Measurements from ENCODE around the gene DNAJB5.

DNA sequence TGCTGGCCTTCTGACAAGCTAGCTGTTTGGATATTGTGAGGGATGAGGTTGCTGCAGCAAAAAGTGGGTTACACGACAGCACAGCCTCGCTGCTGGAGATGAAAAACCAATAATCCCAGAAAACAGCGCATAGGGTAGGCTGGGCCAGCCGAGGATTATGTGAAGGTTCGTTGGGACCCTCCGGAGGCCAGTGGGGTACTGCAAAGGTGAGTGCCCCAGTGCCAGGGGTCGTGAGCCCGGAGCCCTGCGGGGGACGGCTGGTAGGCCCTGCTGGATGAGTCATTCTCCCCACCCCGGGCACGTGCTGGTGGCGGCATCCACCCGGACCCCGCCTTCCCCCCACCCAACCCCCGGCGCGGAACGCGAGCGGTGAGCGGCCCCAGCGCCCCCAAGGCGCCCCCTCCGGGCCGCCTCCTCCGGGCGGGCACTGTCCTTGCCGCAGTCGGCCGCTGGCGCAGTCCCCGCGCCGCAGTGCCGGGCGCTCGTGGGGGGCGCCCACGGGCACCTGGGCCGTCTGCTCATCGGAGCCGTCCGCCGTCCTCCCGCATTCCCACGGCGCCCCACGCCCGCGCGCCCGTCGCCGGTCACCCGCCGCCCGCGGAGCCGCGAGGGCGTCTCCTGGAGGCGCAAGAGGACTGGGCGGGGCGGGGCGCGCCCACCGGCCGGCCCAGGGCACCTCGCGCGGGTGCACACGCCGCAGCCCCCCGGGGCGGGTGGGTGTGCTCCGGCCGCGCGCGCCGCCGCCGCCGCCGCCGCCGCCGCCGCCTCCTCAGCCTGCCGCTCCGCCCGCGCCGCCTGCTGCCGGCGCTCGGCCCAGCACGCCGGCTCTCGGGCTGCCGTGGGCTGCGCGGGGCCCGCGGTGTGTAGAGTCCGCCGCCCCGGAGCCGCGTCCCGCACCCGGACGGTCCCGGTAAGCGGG lies 31.8 kb upstream of the DNAJB5 start, which contains the start of gene PHF24:
- TF ChIP-seq, protein P1, sequence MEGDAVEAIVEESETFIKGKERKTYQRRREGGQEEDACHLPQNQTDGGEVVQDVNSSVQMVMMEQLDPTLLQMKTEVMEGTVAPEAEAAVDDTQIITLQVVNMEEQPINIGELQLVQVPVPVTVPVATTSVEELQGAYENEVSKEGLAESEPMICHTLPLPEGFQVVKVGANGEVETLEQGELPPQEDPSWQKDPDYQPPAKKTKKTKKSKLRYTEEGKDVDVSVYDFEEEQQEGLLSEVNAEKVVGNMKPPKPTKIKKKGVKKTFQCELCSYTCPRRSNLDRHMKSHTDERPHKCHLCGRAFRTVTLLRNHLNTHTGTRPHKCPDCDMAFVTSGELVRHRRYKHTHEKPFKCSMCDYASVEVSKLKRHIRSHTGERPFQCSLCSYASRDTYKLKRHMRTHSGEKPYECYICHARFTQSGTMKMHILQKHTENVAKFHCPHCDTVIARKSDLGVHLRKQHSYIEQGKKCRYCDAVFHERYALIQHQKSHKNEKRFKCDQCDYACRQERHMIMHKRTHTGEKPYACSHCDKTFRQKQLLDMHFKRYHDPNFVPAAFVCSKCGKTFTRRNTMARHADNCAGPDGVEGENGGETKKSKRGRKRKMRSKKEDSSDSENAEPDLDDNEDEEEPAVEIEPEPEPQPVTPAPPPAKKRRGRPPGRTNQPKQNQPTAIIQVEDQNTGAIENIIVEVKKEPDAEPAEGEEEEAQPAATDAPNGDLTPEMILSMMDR (IDR thresholded peaks at IDR 0.05; ENCODE audit: low read depth, low read length) = no peak
- no peak for TF ChIP-seq EZH2phosphoT487 (IDR thresholded peaks at IDR 0.05; ENCODE audit: low read depth)
